ENCODE data around the gene PLXNB3. TPM values are rescaled to one million over a fixed set of nuclear protein-coding genes. Genes with fewer than 3 reads are reported as not detected.

Gene PLXNB3
- total RNA-seq, 1 experiment from 2014 or later = 5.0 TPM

DNA sequence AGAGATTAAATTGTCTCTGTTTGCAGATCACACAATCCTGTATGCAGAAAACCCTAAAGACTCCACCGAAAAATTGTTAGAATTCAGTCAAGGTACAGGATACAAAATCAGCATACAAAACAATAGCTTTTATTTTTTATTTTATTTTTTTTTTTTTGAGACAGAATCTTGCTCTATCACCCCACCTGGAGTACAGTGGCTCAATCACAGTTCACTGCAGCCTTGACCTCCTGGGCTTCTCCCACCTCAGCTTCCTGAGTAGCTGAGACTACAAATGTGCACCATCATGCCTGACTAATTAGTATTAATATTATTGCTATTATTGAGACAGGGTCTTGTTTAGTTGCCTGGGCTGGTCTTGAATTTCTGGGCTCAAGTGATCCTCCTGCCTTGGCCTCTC, 8.9 kb upstream of the PLXNB3 start:
- DNase-seq (ENCODE audit: low read depth) = no peak

DNA sequence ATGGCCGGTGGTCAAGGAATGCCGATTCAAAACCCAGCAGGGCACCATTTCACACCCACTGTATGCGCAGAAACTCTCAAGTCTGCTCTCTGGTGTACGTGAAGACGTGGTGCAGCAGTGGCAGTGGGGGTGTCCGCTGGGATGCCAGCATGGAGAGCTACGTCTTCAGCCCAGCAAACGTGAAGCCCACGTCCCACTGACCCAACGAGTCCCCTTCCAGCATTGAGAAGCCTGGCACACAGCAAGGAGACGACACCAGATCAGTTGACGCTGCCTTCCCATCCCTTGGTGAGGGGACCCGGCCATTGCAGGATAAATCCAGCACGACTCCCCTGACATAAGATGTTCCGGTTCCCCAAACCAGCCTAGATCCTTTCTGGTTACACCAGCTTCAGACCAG, 2.2 kb upstream of the PLXNB3 start:
- no peak for DNase-seq (ENCODE audit: low read depth)

- no peak for DNase-seq (ENCODE audit: low read depth)
Measured at GRCh38 chrX:153762626-153763173, 1.3 kb upstream of the PLXNB3 start.

- DNase-seq (ENCODE audit: low read depth) = no peak
Measured at GRCh38 chrX:153763298-153763932, 634 bp upstream of the PLXNB3 start.

- no peak for DNase-seq (ENCODE audit: low read depth)
Measured at GRCh38 chrX:153764786-153765137, 713 bp downstream of the PLXNB3 start.

DNA sequence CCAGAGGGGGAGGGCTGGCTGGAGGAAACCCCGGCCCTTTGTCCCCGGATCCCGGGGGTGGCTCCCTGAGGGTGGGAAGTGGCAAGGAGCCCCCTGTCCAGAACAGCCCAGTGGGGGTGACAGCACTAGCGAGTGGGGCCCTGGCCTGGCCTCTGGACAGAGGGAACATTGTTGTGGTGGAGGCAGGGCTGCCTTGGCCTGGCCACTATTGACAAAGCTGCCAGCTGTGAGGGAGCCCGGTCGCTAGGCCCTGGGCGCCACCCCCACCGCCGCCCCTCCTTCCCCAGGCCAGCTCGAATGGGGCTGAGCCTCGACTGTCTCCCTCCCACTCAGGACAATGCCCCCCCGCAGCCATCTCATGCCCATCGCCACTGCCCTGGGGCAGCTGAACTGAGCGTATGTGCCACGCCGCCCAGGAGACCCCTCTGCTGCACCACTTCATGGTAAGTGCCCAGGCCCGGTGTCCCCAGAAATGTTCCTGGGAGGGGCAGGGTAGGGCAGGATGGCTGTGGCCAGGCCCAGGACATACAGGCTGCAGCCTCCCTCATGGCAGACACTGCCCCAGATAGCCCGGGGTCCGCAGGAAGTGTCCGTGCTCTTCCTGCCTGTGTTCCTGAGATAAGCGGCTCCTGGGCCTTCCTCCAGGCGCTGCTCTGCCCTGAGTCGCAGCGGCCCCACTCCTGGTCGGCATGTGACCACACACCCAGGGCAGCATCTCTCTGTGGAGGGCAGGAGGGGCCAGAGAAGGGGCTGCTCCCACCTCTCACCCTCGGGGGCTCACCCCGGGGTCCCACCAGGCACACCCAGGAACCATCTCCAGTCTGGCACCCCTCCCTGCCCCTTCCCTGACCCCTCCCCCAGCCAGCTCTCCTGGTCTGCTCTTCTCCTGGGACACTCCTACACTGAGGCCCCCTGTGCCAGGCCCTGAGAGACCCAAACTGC, 1.4 kb downstream of the PLXNB3 start:
- no peak for DNase-seq (ENCODE audit: low read depth)

DNA sequence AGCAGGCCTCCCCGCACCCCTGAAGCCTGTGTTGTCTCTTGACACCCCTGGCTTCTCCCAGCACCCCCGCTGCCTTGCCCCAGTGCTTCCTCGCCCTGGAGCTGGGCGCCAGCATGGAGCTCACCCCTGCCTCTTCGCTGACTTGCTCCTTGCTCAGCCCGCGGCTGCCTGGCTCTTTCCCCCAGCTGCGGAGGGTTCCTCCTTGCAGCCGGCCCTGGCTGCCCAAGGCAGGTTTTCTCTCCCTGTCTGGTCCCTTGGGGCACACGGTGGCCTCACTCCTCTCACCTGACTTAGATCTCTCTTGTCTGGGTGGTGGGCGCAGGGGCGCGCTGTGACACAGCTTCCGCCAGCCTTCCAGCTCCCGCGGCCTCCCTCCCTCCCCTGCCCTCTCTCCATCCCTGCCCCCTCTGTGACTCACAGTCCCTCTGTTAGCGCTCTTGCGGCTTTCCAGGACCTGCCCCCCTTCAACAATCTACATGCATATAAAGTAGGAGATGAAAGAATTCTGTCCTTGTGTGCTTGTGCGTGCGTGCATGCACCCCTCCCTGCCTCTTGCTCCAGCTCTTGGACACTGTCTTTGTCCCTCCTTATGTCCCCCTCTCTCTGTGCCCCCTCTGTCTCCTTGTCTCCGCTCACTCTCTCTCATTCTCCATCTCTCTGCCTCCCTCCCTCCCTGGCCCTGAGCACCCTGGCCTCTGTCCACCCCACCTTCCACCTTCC, 2.2 kb downstream of the PLXNB3 start:
- peak; percentile 45 for DNase-seq (ENCODE audit: low read depth)

DNA sequence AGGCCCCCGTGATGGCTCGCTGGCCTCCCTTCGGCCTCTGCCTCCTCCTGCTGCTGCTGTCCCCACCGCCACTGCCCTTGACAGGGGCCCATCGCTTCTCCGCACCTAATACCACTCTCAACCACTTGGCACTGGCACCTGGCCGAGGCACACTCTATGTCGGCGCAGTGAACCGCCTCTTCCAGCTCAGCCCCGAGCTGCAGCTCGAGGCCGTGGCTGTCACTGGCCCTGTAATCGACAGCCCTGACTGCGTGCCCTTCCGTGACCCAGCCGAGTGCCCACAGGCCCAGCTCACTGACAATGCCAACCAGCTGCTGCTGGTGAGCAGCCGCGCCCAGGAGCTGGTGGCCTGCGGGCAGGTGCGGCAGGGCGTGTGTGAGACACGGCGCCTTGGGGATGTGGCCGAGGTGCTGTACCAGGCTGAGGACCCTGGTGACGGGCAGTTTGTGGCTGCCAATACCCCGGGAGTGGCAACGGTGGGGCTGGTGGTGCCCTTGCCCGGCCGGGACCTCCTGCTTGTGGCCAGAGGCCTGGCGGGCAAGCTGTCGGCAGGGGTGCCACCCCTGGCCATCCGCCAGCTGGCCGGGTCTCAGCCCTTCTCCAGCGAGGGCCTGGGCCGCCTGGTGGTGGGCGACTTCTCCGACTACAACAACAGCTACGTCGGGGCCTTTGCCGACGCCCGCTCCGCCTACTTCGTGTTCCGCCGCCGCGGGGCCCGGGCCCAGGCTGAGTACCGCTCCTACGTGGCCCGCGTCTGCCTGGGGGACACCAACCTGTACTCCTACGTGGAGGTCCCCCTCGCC, 3.0 kb downstream of the PLXNB3 start:
- no peak for DNase-seq (ENCODE audit: low read depth)

- no peak for DNase-seq (ENCODE audit: low read depth)
Measured at GRCh38 chrX:153767674-153768055, 3.6 kb downstream of the PLXNB3 start.

DNA sequence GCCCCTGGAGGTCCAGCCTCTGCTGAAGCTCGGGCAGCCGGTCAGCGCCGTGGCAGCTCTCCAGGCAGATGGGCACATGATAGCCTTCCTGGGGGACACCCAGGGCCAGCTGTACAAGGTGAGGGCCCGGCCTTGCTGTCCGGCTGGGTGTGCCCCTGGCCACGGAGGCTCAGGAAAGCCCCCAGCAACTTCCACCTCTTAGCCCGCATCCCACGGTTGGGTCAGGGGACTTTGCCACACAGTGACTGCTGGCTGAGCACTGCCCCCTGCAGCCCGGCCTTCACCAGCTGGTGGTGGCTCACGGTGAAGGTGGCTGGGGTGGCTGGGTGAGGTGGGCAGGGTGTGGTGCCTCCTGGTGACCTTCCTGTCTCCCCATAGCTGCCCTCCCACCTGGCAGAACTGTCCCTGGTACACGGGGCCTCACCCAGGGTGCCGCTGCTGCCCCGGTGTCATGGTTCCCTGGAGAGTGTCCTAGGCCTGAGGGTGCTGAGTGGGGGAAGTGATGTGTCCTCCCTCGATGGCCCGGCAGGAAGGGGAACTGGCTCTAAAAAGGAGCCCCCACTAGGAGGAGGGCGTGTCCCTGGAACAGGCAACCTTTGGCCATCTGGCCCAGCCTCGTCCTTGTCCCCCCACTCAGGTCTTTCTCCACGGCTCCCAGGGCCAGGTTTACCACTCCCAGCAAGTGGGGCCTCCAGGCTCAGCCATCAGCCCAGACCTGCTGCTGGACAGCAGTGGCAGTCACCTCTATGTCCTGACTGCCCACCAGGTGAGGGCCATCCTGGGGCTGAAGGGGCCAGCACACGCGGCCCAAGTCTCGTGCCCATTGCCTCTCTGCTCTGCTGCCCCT, 4.5 kb downstream of the PLXNB3 start:
- no peak for DNase-seq (ENCODE audit: low read depth)

GRCh38 chrX:153769158-153769864, 5.3 kb downstream of the PLXNB3 start:
- no peak for DNase-seq (ENCODE audit: low read depth)

DNA sequence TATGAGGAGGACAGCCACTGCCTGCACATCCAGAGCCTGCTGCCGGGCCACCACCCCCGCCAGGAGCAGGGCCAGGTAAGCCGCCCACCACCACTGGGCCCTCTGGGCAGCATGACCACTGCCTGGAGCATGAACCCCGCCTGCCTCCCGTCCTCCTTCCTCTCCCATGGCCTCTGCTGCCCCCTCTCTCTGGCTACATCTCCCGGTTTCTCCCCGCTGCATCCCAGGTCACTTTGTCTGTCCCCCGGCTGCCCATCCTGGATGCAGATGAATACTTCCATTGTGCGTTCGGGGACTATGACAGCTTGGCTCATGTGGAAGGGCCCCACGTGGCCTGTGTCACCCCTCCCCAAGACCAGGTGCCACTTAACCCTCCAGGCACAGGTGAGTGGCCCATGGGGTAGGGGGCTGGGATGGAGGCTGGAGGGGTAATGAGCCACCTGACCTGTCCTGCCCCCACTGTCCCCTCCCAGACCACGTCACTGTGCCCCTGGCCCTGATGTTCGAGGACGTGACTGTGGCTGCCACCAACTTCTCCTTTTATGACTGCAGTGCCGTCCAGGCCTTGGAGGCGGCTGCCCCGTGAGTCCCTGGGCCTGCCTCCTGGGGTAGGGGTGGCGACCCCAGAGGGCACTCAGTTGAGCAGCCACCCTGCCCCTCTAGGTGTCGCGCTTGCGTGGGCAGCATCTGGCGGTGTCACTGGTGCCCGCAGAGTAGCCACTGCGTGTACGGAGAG, 6.0 kb downstream of the PLXNB3 start:
- no peak for DNase-seq (ENCODE audit: low read depth)

DNA sequence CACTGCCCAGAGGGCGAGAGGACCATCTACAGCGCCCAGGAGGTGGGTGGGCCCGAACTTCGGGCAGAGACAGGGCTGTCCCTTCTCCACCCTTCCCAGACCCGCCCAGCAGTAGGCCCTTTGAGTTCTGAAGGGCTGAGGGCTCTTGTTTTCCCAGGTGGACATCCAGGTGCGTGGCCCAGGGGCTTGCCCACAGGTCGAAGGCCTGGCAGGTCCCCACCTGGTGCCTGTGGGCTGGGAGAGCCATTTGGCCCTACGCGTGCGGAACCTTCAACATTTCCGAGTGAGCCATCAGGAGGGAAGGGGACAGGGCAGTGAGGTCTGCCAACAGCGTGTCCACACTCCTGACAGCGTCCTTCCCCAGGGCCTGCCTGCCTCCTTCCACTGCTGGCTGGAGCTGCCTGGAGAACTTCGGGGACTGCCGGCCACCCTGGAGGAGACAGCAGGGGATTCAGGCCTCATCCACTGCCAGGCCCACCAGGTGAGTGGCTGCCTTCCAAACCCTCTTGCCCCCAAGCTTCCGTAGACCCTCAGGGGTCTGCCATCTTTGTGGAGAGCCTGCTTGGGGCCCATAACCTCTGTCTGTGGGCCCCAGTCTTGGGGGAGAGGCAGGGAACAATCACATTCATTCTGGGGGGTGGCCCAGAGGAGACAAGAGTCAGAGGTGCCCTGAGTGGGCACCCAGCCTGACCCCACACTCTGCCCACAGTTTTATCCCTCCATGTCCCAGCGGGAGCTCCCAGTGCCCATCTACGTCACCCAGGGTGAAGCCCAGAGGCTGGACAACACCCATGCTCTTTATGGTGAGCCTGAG, 6.8 kb downstream of the PLXNB3 start:
- no peak for DNase-seq (ENCODE audit: low read depth)

- no peak for DNase-seq (ENCODE audit: low read depth)
Measured at GRCh38 chrX:153771415-153772315, 7.6 kb downstream of the PLXNB3 start.

- no peak for DNase-seq (ENCODE audit: low read depth)
Measured at GRCh38 chrX:153772316-153773217, 8.5 kb downstream of the PLXNB3 start.

DNA sequence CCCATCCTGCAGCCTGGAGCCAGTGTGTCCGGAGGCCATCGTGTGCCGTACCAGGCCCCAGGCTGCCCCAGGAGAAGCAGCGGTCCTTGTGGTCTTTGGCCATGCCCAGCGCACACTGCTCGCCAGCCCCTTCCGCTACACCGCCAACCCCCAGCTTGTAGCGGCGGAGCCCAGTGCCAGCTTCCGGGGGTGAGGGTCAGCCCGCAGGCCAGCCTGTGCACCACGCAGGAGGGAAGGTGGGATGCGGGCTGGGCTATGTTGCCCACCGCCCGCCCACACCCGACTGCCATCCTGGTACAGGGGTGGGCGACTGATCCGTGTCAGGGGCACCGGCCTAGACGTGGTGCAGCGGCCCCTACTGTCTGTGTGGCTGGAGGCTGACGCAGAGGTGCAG, 9.2 kb downstream of the PLXNB3 start:
- no peak for DNase-seq (ENCODE audit: low read depth)
